Body of pancreas (tissue), 4 donors: Measurements from ENCODE around the gene SYNE2. TPM values are rescaled to one million over a fixed set of nuclear protein-coding genes. Genes with fewer than 3 reads are reported as not detected.
"Not testable (repeated sequence)": the region's sequence is repeated elsewhere in the genome, so short reads cannot be mapped to it uniquely, and the experiment has no call there.

Experiments
- ATAC-seq: fragments of 150-250 bp; one replicate; pipeline ENCODE4 v1.9.1; 2016
- DNase-seq, 4 donors: peaks; one replicate each; pipeline ENCODE4 v3.0.0-alpha.2; 2019
- H3K27ac ChIP-seq, 4 donors: fragments of 200-600 bp; sonication (generic); 1 replicate in 3 of 4; 2 replicates in 1 of 4; pipeline versions ENCODE4 v1.5.1 to v1.6.1; 2016 to 2019; ENCODE audit warnings: mild to moderate bottlenecking in 1 of 4, mixed read lengths in 1 of 4, moderate library complexity in 1 of 4
- H3K27me3 ChIP-seq, 2 donors: fragments of 200-600 bp; sonication (generic); one replicate each; pipeline ENCODE4 v1.6.0; 2016; ENCODE audit warnings: mild to moderate bottlenecking in 1 of 2
- H3K36me3 ChIP-seq, 2 donors: fragments of 200-600 bp; sonication (generic); replicated peaks in 1 of 2; 2 replicates each; pipeline ENCODE4 v1.5.1; 2016; ENCODE audit warnings: low read depth in 2 of 2; ENCODE audit not compliant: insufficient read depth in 1 of 2
- H3K4me1 ChIP-seq: fragments of 200-600 bp; sonication (generic); one replicate; pipeline ENCODE4 v1.6.0; 2016
- H3K4me3 ChIP-seq, 2 donors: fragments of 200-600 bp; sonication (generic); 1 replicate in 1 of 2; 2 replicates in 1 of 2; pipeline ENCODE4 v1.5.1; 2016 to 2019
- H3K9me3 ChIP-seq, 3 donors: fragments of 200-600 bp; sonication (generic); 1 replicate in 2 of 3; 2 replicates in 1 of 3; pipeline ENCODE4 v1.5.1; 2016
- POLR2A ChIP-seq, 3 donors: fragments of 450-650 bp; IDR thresholded peaks; one replicate each; pipeline ENCODE4 v1.6.1; 2016; ENCODE audit warnings: antibody characterized with exemption in 3 of 3, mild to moderate bottlenecking in 2 of 3
- WGBS, 2 donors: methylation state at CpG; one replicate each; pipeline ENCODE4 v1.1.5; 2017; 5-methylcytosine and 5-hydroxymethylcytosine counted together
- intact Hi-C: fragments of 100-400 bp; cut with DNase I; formaldehyde crosslinking; loops from one replicate; pipeline ENCODE4 v1.15.1; 2023
- total RNA-seq, 2 donors: library from RNA; depleted of rRNA; stranded (reverse); fragments of >200 nt; gene quantifications; one replicate each; pipeline ENCODE4 v1.1.0, GENCODE V29; 2016
- TF ChIP-seq, protein P1 (sequence below), 7 experiments: fragments of 450-650 bp in 4 of 7; fragments of 200-600 bp in 3 of 7; sonication (generic) in 3 of 7; IDR thresholded peaks; one replicate each; pipeline ENCODE4 v1.5.1; 2016 to 2019; ENCODE audit warnings: antibody characterized with exemption in 7 of 7

The SYNE2 gene, protein sequence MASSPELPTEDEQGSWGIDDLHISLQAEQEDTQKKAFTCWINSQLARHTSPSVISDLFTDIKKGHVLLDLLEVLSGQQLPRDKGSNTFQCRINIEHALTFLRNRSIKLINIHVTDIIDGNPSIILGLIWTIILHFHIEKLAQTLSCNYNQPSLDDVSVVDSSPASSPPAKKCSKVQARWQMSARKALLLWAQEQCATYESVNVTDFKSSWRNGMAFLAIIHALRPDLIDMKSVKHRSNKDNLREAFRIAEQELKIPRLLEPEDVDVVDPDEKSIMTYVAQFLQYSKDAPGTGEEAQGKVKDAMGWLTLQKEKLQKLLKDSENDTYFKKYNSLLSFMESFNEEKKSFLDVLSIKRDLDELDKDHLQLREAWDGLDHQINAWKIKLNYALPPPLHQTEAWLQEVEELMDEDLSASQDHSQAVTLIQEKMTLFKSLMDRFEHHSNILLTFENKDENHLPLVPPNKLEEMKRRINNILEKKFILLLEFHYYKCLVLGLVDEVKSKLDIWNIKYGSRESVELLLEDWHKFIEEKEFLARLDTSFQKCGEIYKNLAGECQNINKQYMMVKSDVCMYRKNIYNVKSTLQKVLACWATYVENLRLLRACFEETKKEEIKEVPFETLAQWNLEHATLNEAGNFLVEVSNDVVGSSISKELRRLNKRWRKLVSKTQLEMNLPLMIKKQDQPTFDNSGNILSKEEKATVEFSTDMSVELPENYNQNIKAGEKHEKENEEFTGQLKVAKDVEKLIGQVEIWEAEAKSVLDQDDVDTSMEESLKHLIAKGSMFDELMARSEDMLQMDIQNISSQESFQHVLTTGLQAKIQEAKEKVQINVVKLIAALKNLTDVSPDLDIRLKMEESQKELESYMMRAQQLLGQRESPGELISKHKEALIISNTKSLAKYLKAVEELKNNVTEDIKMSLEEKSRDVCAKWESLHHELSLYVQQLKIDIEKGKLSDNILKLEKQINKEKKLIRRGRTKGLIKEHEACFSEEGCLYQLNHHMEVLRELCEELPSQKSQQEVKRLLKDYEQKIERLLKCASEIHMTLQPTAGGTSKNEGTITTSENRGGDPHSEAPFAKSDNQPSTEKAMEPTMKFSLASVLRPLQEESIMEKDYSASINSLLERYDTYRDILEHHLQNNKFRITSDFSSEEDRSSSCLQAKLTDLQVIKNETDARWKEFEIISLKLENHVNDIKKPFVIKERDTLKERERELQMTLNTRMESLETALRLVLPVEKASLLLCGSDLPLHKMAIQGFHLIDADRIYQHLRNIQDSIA (N-terminal part only)
- total RNA-seq: 100 to 1,000 TPM; 163 to 240 TPM

GRCh38 chr14:63852817-63853731 lies at the start of gene SYNE2:
TSS of gene SYNE2 (plus strand) at chr14:63853004. CDS start at chr14:63909149, 56,145 bp downstream.
- TF ChIP-seq, protein P1, sequence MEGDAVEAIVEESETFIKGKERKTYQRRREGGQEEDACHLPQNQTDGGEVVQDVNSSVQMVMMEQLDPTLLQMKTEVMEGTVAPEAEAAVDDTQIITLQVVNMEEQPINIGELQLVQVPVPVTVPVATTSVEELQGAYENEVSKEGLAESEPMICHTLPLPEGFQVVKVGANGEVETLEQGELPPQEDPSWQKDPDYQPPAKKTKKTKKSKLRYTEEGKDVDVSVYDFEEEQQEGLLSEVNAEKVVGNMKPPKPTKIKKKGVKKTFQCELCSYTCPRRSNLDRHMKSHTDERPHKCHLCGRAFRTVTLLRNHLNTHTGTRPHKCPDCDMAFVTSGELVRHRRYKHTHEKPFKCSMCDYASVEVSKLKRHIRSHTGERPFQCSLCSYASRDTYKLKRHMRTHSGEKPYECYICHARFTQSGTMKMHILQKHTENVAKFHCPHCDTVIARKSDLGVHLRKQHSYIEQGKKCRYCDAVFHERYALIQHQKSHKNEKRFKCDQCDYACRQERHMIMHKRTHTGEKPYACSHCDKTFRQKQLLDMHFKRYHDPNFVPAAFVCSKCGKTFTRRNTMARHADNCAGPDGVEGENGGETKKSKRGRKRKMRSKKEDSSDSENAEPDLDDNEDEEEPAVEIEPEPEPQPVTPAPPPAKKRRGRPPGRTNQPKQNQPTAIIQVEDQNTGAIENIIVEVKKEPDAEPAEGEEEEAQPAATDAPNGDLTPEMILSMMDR (IDR thresholded peaks at IDR 0.05): peak in 4 of 7 experiments; percentile 30 to 78 (median 66)
- TF ChIP-seq POLR2A (IDR thresholded peaks at IDR 0.05): peak in 2 of 3 donors; percentile 39 to 45

GRCh38 chr14:63803221-63803791 lies 49.5 kb upstream of the SYNE2 start:
- H3K27ac ChIP-seq, DNase-seq, H3K4me1 ChIP-seq, H3K9me3 ChIP-seq, ATAC-seq, intact Hi-C loops, H3K27me3 ChIP-seq, H3K36me3 ChIP-seq, H3K4me3 ChIP-seq: not testable (repeated sequence)
- WGBS, 2 donors: 93 to 95% methylated on average over 15 to 19 of the region's 35 CpGs

More at GRCh38 chr14:63852817-63853731, at the start of gene SYNE2:
- peaks cover 30% of the 10 kb centered on the region for H3K4me1 ChIP-seq
- intact Hi-C loops: loop anchor here (10.0 kb wide), 1 partner anchor 52 kb away; no protein-coding TSS in a partner anchor
- DNase-seq (peak; percentile 78 to 87 (median 82)), ATAC-seq (peak; percentile 91)
- H3K36me3 ChIP-seq: no peaks in the 10 kb centered on the region
- peak within 1 kb of the TSS; percentile 72 for H3K4me3 ChIP-seq
- no peaks in the 10 kb centered on the region for H3K27me3 ChIP-seq
- peak within 1 kb of the TSS; percentile 70 to 96 (median 92) for H3K27ac ChIP-seq
- H3K9me3 ChIP-seq: no peaks in the 10 kb centered on the region
- 1% methylated on average over 49 to 101 of the region's 124 CpGs for WGBS, 2 donors

DNA sequence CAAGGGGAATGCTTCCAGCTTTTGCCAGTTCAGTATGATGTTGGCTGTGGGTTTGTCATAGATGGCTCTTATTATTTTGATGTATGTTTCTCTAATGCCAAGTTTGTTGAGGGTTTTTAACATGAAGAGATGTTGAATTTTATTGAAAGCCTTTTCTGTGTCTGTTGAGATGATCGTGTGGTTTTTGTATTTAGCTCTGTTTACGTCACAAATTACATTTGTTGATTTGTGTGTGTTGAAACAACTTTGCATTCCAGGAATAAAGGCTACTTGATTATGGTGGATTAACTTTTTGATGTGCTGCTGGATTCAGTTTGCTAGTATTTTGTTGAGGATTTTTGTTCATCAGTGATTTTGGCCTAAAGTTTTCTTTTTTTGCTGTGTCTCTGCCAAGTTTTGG lies 46.7 kb upstream of the SYNE2 start:
- ATAC-seq, H3K4me3 ChIP-seq, H3K4me1 ChIP-seq, H3K27me3 ChIP-seq, intact Hi-C loops, H3K9me3 ChIP-seq, H3K36me3 ChIP-seq, DNase-seq, H3K27ac ChIP-seq: not testable (repeated sequence)
- 84 to 87% methylated on average over 2 of the region's 2 CpGs for WGBS, 2 donors

- H3K4me1 ChIP-seq, H3K9me3 ChIP-seq, H3K27ac ChIP-seq, ATAC-seq, H3K27me3 ChIP-seq, DNase-seq, intact Hi-C loops, H3K36me3 ChIP-seq, H3K4me3 ChIP-seq: not testable (repeated sequence)
- WGBS, 2 donors: 77 to 84% methylated on average over 3 of the region's 3 CpGs
These were observed 41.1 kb upstream of the SYNE2 start for GRCh38 chr14:63811692-63812091.

GRCh38 chr14:63833728-63834127 lies 19.1 kb upstream of the SYNE2 start:
- H3K4me1 ChIP-seq: no peaks in the 10 kb centered on the region
- no peak for DNase-seq
- no peak overlapping the region for H3K27ac ChIP-seq
- no peaks in the 10 kb centered on the region for H3K36me3 ChIP-seq
- WGBS, 2 donors: 93 to 94% methylated on average over 1 of the region's 1 CpG
- H3K9me3 ChIP-seq: no peaks in the 10 kb centered on the region
- no peak for ATAC-seq
- no peaks in the 10 kb centered on the region for H3K27me3 ChIP-seq
- H3K4me3 ChIP-seq: no peak overlapping the region
- TF ChIP-seq POLR2A (IDR thresholded peaks at IDR 0.05): no peak
- TF ChIP-seq, protein P1 (IDR thresholded peaks at IDR 0.05): no peak
- intact Hi-C loops: no loop called here
